Ovary (tissue), 9 donors: ENCODE data around the gene ARSI. TPM values are rescaled to one million over a fixed set of nuclear protein-coding genes. Genes with fewer than 3 reads are reported as not detected.
A peak's percentile ranks its signal among the peaks of the same experiment; 100 is the strongest.

Source experiments
- DNase-seq, 5 donors: peaks; one replicate each; pipeline ENCODE4 v3.0.0-alpha.2; 2019 to 2020
- H3K27ac ChIP-seq, 2 donors: fragments of 200-600 bp; one replicate each; pipeline versions ENCODE4 v1.5.1 to v1.8.0; 2019 to 2022
- H3K27me3 ChIP-seq: fragments of 200-600 bp; one replicate; pipeline ENCODE4 v1.8.0; 2022
- H3K36me3 ChIP-seq: fragments of 200-600 bp; sonication (generic); one replicate; pipeline ENCODE4 v1.5.1; 2019
- H3K4me1 ChIP-seq: one replicate; pipeline ENCODE4 v1.8.1; 2013; ENCODE audit warnings: mild to moderate bottlenecking, moderate library complexity; ENCODE audit not compliant: insufficient read depth
- H3K4me3 ChIP-seq: fragments of 200-600 bp; sonication (generic); one replicate; pipeline ENCODE4 v1.5.1; 2017
- H3K9me3 ChIP-seq, 2 donors: fragments of 200-600 bp in 1 of 2; sonication (generic) in 1 of 2; one replicate each; pipeline versions ENCODE4 v1.5.1 to v1.8.1; 2013 to 2019; ENCODE audit warnings: mild to moderate bottlenecking in 1 of 2, moderate library complexity in 1 of 2
- EP300 ChIP-seq: sonication (generic); formaldehyde crosslinking; IDR thresholded peaks from one replicate; pipeline ENCODE4 v1.6.1; 2017; ENCODE audit warnings: antibody characterized with exemption
- POLR2A ChIP-seq: fragments of 450-650 bp; IDR thresholded peaks from one replicate; pipeline ENCODE4 v1.6.1; 2017; ENCODE audit warnings: antibody characterized with exemption, mild to moderate bottlenecking, moderate library complexity
- WGBS, 3 donors: extraction: QIAGEN DNeasy Blood & Tissue Kit in 1 of 3; methylation state at CpG; one replicate each; pipeline versions ENCODE4 v1.1.5 to v1.1.7; 2013 to 2017; 5-methylcytosine and 5-hydroxymethylcytosine counted together
- intact Hi-C, 4 donors: fragments of 100-400 bp; cut with DNase I; formaldehyde crosslinking; loops; one replicate each; pipeline versions ENCODE4 v1.11.0 to v1.15.1; 2022 to 2023
- polyA plus RNA-seq, 2 donors: library from polyadenylated mRNA; stranded (reverse); fragments of 200-250 nt in 1 of 2; fragments of 350-450 nt in 1 of 2; fragmentation: Illumina TruSeq in 1 of 2; extraction: RNeasy Lipid Tissue Mini Kit (QIAGEN cat#74804) in 1 of 2; gene quantifications; one replicate each; pipeline ENCODE4 v1.2.3, GENCODE V29; 2013 to 2014
- total RNA-seq, 7 donors: library from RNA; depleted of rRNA in 2 of 7; stranded (reverse); fragments of >200 nt in 2 of 7; fragmentation: NEBNext Ultra II Directional in 3 of 7; extraction: Animal tissue kit (Norgen Biotek cat#: 25700) in 3 of 7; gene quantifications; one replicate each; pipeline versions ENCODE4 v1.1.0 to v1.2.4, GENCODE V29; 2016 to 2023
- TF ChIP-seq, protein P1 (sequence below), 3 donors: fragments of 450-650 bp in 2 of 3; fragments of 200-600 bp in 1 of 3; IDR thresholded peaks; one replicate each; pipeline versions ENCODE4 v1.5.1 to v1.8.0; 2016 to 2022; ENCODE audit warnings: antibody characterized with exemption in 3 of 3, mild to moderate bottlenecking in 1 of 3
- donor health status: DM: no; HTN: no; CAD: no; lungs with moderate emphysema.
- donor health status: DM: no; HTN: no; CAD: no.
- donor health status: Bipolar disorder and iron deficiency.
- donor health status: DM: yes; HTN: yes; CAD: no.
- donor health status: DM: no; HTN: no; CAD: no.
- donor health status: DM: yes; HTN: yes; CAD: no.

Gene ARSI
- total and polyA plus RNA-seq, 9 donors, result 0.15 to 1.4 (median 0.63) TPM

DNA sequence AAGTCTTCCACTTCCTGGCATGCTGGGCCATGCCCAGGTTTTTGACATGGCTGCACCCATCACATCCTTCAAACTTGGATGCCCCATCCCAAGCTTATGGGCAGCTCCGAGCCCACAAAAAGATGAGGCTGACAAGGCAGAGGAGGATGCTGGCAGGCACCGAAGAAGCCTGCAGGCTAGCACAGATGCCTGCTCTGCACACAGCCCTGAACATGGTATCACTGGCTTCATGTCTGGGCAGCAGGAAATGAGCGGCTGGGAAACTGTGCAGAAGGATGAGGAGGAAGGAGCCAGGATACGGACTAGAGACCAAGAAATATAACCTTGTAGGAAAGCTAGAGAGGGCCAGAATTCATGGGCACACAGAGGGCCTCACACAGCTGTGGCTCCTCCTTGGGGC, 27.9 kb downstream of the ARSI start:
- DNase-seq, result no peak
- H3K27ac ChIP-seq, result no peak overlapping the region
- peaks cover 4% of the 10 kb centered on the region for H3K4me1 ChIP-seq
- no peaks in the 10 kb centered on the region for H3K27me3 ChIP-seq
- TF ChIP-seq, protein P1, sequence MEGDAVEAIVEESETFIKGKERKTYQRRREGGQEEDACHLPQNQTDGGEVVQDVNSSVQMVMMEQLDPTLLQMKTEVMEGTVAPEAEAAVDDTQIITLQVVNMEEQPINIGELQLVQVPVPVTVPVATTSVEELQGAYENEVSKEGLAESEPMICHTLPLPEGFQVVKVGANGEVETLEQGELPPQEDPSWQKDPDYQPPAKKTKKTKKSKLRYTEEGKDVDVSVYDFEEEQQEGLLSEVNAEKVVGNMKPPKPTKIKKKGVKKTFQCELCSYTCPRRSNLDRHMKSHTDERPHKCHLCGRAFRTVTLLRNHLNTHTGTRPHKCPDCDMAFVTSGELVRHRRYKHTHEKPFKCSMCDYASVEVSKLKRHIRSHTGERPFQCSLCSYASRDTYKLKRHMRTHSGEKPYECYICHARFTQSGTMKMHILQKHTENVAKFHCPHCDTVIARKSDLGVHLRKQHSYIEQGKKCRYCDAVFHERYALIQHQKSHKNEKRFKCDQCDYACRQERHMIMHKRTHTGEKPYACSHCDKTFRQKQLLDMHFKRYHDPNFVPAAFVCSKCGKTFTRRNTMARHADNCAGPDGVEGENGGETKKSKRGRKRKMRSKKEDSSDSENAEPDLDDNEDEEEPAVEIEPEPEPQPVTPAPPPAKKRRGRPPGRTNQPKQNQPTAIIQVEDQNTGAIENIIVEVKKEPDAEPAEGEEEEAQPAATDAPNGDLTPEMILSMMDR (IDR thresholded peaks at IDR 0.05), result no peak
- TF ChIP-seq POLR2A, result no peak
- no peak for TF ChIP-seq EP300
- WGBS, 3 donors, result 90 to 96% (median 90%) methylated on average over 4 of the region's 4 CpGs
- H3K9me3 ChIP-seq, result no peaks in the 10 kb centered on the region
- no peak overlapping the region for H3K4me3 ChIP-seq
- intact Hi-C loops, result no loop called here
- no peaks in the 10 kb centered on the region for H3K36me3 ChIP-seq

DNA sequence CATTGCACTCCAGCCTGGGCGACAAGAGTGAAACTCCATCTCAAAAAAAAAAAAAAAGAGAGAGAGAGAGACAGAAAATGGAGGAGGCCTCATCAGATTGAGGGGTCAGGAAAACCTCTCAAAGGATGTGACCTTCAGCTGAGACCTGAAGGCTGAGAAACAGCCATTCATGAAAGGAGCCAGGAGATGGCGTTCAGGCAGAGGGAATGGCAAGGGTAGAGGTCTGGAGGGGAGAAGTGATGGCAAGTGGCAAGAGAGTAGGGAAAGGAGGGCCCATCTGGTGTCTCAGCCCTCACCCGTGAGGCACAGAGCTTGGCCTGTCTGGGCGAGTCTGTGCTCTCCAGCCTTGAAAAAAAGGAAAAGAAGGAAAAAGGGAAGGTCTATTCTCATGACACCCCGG, 30.2 kb downstream of the ARSI start:
- Histone ChIP-seq H3K4me3 (no peak overlapping the region), H3K27ac (no peak overlapping the region), H3K9me3 (no peaks in the 10 kb centered on the region), H3K27me3 (no peaks in the 10 kb centered on the region), H3K4me1 (peaks cover 4% of the 10 kb centered on the region), H3K36me3 (no peaks in the 10 kb centered on the region)
- no peak for TF ChIP-seq POLR2A
- intact Hi-C loops, result no loop called here
- 70 to 76% (median 75%) methylated on average over 5 of the region's 5 CpGs for whole genome bisulfite sequencing, 3 donors
- DNase-seq, result no peak

DNA sequence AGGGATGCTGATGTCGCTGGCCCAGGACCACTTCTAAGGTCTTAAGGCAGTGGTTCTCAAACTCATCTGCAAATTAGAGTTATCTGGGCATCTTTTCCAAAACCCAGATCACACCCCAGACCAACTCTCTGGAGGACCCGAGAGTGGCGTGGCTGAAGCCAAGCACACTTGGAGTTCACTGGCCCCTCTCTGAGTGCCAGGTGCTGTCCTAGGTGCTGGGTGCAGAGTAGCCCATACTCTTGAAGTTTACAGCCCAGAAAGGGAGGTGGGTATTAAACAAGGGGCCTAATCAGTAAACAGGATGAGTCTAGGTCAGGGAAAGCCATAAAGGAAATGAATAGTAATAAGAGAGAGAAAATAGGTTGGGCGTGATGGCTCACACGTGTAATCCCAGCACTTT, 30.8 kb downstream of the ARSI start:
- WGBS, 3 donors, result 80 to 87% (median 85%) methylated on average over 5 of the region's 5 CpGs
- H3K27me3 ChIP-seq, result no peaks in the 10 kb centered on the region
- TF ChIP-seq EP300 (no peak), POLR2A (no peak)
- TF ChIP-seq, protein P1 (IDR thresholded peaks at IDR 0.05), result no peak
- H3K27ac ChIP-seq, result no peak overlapping the region
- no peaks in the 10 kb centered on the region for H3K36me3 ChIP-seq
- no peak overlapping the region for H3K4me3 ChIP-seq
- no peaks in the 10 kb centered on the region for H3K9me3 ChIP-seq
- intact Hi-C loops, result no loop called here
- H3K4me1 ChIP-seq, result peaks cover 6% of the 10 kb centered on the region
- DNase-seq, result no peak

DNA sequence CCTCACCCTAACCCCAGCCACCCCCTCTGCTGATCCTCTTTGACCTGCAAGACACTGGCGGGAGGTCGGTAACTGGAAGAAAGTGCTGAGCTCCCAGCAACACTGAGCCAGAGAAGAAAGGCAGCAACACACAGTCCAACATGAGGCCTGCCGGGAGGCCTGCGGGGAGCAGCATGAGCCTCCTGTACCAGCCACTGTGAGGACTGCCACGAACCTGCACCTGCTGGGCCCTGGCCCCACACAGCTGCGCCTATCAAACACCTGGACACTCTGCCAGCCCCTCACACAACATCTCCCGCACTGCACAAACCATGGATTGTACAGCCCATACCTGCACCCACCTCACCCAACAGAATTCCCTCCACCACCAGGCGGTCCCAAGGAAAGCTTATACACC, 31.4 kb downstream of the ARSI start:
- intact Hi-C loops, result no loop called here
- Histone ChIP-seq H3K27ac (no peak overlapping the region), H3K9me3 (no peaks in the 10 kb centered on the region), H3K4me1 (peaks cover 6% of the 10 kb centered on the region), H3K4me3 (no peak overlapping the region), H3K36me3 (no peaks in the 10 kb centered on the region), H3K27me3 (no peaks in the 10 kb centered on the region)
- TF ChIP-seq, protein P1 (IDR thresholded peaks at IDR 0.05), result no peak
- TF ChIP-seq EP300 (no peak), POLR2A (no peak)
- no peak for DNase-seq
- WGBS, 3 donors, result 87 to 94% (median 89%) methylated on average over 8 of the region's 8 CpGs

DNA sequence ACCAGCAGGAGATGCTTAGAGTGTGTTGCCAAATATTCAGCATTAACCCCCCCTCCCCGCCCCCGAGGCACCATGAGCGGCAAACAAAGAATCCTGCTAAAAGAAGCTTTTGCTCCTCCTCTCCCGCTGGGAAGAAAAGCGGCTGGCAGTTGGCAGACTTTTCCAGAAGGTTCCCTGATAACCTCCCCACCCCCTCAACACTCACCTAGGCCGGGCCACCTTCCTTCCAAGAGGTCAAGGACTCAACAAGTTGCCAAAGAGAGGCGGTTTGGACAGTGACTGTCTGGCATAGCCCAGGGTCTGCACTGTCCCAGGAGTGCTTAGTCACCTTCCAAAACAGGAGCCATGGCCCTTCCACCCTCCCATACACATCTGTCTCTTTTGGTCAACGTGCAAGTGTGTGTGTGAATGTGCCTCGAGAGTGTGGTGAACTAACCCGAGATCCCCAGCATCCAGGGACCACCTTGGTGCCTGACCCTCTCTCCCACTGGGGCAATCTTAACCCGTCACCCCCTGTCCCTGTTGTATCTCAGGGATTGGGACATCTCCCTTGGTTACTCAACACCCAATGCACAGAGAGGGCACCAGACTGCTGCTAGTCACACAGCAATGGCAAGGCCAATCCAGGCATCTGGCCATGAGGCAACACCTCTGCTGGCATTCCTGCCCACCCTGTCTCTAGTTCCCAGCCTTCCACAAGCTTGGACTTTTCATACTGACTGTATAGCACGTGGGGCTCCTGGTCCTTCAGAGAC, 32.0 kb downstream of the ARSI start:
- no peak overlapping the region for H3K27ac ChIP-seq
- no peaks in the 10 kb centered on the region for H3K36me3 ChIP-seq
- TF ChIP-seq EP300, result no peak
- no peak for TF ChIP-seq POLR2A
- TF ChIP-seq, protein P1 (IDR thresholded peaks at IDR 0.05), result no peak
- DNase-seq, result peak in 2 of 5 donors; percentile 24 to 50
- H3K4me1 ChIP-seq, result peaks cover 6% of the 10 kb centered on the region
- H3K9me3 ChIP-seq, result no peaks in the 10 kb centered on the region
- 24 to 42% (median 26%) methylated on average over 12 of the region's 12 CpGs for WGBS, 3 donors
- intact Hi-C loops, result no loop called here
- H3K27me3 ChIP-seq, result no peaks in the 10 kb centered on the region
- H3K4me3 ChIP-seq, result no peak overlapping the region
